ENCODE measurements around the gene HYOU1.
"Not testable (repeated sequence)": the region's sequence is repeated elsewhere in the genome, so short reads cannot be mapped to it uniquely, and the experiment has no call there.

Gene HYOU1

DNA sequence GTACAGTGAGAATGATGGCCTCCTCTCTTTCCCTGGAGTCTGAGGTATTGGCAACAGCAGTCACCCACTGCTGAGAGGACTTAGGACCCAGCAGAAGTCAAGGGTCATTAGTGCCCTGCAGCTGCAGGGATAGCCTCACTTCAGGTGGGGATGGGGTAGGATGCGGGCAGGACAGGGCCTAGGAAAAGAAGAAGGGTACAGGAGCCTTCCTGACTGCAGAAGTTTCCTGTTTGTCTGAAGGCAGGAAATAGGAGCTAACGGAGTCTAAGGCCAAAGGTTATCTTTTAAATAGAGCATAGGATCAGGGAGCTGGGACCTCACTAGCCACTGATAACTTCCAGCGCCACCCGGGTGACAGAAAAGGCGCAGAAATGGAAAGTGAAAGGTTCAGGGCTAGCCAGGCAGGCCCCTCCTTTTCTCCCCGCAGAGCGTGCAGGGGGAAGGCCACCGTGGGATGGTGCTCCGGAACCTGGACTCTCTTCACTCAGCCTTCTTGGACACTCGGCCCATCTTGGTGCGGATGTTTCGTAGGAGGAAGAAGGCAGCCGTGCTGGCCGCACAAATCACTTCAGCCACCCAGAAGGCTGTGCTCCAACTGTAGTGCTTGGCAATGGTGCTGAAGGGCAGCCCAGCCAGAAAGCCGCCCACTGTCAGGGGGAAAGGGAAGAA is 32.4 kb downstream of the HYOU1 start:
- in situ Hi-C loops (cut with MboI; ENCODE audit: low sequenced_read_pairs) = no loop called here

DNA sequence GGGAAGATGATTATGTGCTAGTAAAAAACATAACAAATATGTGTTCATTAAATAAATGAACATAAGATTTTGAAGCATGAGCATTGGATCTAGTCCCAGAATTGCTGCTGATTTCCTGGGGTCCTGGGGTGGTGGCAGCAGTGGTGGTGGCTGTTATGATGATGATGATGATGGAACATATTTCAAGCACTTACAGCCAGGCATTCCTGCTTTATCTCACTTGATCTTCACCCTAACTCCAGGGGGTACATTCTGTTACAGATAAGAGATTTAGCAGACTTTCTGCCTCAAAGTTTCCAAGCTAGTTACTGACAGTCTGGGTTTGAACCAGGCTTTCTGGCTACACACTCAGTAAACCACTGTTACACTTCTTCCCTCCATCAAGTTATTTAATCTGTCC is 33.3 kb downstream of the HYOU1 start:
- in situ Hi-C loops (cut with MboI; ENCODE audit: low sequenced_read_pairs) = no loop called here

DNA sequence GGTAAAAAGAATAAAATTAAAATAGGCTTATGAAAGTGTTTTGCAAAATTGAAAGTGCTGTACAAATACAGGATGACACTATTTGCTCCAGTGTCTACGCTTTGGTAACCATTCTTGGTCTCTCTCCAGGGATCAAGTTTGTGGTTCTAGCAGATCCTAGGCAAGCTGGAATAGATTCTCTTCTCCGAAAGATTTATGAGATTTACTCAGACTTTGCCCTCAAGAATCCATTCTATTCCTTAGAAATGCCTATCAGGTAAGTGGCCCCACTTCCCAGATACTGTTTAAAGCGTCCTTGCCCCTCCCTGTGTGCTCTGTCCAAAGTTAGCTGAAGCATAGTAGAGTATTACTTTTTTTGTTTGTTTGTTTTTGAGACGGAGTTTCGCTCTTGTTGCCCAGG is 35.4 kb downstream of the HYOU1 start:
- in situ Hi-C loops (cut with MboI; ENCODE audit: low sequenced_read_pairs) = no loop called here

DNA sequence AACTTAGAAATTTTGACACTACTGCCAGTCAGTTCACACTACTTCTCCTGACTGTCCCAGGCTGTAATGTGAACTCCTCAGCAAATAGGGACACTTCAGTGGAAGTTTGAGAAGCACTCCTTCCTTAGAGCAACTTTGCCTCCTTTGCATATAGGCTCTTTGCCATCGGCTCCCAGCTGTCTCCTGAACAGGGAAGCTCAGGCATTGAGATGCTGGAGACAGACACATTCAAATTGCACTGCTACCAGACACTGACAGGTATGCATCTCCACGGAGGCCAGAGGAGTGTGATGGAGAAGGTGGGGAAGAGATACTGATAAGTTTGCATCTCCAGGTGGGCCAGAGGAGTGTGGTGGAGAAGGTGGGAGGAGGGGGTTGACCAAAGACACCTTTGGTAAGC is 37.0 kb downstream of the HYOU1 start:
- in situ Hi-C loops (cut with MboI; ENCODE audit: low sequenced_read_pairs) = no loop called here

DNA sequence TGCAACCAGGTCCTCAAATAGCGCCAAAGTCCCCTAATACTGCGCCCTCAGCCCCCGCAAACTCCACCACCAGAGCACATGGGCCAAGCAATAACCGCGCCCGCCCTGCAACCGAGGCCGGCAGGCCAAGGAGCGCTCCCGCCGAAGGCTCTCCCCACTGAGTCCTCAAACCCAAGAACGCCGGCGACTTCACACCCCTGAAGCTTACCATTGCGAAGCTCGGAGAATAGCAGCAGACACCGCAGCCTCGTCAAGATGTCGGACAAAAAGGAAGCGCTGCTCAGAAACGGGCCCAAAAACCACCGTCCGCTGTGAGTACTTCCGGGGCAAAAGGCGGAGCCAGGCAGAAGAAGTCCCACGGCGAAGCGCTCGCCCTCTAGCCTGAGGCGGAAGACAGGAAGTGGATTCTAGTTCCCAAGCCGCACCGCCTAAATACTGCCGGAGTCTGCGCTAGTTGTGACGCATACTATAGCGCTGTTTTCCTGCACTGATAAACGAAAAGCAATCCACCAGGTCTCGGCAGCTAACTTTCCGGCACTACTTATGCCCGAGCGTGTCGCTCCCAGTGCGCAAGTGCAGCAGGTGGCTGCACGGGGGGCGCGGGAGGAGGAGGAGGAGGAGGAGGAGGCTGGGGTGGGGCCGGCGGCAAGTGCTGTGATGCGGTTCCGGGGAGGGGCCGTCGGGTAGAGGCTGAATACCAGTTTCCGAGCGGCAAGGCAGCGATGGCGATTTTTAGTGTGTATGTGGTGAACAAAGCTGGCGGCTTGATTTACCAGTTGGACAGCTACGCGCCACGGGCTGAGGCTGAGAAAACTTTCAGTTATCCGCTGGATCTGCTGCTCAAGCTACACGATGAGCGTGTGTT is 38.7 kb downstream of the HYOU1 start, which contains the start of the genes RPS25 and TRAPPC4:
TSS of gene RPS25 (minus strand) at position 270 of the 865 bp plus-strand sequence. CDS start at position 211, 59 bp downstream.
TSS of gene TRAPPC4 (plus strand) at position 693 of the 865 bp plus-strand sequence. CDS start at position 723, 30 bp downstream.
- in situ Hi-C loops (cut with MboI; ENCODE audit: low sequenced_read_pairs) = no loop called here

DNA sequence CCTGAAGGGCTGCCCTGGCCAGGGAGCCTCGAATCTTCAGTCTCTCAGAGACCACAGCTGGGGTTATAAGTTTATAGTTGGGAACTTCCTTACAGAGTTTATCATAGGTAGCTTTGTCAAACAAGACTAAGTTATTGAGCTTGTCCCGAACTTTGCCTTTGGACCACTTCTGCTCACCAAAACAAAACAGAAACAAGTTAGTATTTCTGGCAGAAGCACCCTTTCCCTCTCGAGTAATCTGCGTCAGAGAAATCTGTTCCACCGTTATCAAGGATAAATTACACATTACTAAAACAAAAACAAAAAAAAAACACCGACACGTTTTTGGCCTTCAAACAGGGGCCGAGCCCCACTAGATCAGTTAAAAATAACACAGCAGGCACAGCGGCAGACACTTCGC is 39.6 kb downstream of the HYOU1 start:
- in situ Hi-C loops (cut with MboI; ENCODE audit: low sequenced_read_pairs) = not testable (repeated sequence)

DNA sequence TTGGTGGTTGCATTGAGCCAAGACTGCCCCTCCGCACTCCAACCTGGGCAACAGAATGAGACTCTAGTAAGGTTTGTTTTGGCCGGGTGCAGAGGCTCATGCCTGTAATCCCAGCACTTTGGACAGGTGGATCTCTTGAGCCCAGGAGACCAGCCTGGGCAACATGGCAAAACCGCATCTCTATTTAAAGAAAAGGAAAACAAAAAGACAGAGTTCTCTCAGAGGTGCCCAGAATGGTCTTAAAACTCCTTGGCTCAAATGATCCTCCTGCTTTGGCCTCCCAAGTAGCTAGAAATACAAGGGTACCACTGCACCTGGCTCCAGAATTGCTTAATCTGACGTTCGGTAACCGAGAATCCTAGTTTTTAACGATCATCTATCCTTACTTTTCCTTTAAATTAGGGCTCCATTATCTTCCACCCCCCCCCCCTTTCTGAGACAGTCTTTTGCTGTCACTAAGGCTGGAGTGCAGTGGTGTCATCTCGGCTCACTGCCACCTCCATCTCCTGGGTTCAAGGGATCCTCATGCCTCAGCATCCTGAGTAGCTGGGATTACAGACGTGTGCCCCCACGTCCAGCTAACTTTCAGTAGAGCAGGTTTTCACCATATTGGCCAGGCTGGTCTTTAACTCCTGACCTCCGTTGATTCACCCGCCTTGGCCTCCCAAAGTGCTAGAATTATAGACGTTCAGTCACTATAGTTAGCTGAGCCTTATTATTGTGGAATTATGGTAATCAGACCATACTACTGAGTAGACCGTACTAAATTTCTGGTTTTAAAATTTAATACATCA is 40.6 kb downstream of the HYOU1 start:
- in situ Hi-C loops (cut with MboI; ENCODE audit: low sequenced_read_pairs) = no loop called here

DNA sequence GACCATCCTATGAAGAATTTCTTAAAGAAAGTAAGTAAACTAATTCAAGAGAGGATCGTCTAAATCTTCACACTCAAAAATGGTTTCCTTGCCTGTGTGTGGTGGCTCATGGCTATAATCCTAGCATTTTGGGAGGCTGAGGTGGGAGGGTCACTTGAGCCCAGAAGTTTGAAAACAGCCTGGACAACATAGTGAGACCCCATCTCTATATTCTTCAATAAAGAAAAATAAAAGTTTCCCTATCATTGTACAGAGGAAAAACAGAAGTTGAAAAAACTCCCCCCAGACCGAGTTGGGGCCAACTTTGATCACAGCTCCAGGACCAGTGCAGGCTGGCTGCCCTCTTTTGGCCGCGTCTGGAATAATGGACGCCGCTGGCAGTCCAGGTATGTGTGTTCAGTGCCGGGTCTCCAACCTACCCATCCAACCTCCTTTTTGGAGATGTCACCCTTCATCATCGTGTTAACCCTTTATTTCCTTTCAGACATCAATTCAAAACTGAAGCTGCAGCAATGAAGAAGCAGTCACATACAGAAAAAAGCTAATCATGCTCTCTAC is 41.9 kb downstream of the HYOU1 start:
- in situ Hi-C loops (cut with MboI; ENCODE audit: low sequenced_read_pairs) = no loop called here

DNA sequence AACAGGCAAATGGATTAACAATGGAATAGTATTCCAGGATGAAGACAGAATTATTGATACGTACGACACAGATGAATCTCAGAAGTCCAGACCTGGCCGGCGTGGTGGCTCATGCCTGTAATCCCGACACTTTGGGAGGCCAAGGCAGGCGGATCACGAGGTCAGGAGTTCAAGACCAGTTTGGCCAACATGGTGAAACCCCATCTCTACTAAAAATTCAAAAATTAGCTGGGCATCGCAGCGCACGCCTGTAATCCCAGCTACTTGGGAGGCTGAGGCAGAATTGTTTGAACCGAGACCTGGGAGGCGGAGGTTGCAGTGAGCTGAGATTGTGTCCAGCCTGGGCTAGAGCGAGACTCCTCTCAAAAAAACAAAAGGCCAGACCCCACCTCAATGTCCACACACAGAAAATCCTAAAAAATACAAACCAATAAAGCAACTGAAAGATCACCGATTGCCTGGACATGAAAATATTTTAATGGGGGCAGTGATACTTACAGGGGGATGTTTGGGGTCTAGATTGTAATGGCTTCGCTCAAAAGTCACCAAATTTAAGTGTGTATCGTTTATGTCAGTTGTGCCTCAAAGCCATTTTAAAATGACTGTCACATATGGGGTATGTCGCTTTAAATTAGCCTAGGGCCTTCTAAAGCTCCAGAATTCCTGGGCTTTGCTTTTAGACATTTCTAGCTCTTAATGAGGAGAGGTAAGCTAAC is 42.6 kb downstream of the HYOU1 start:
- in situ Hi-C loops (cut with MboI; ENCODE audit: low sequenced_read_pairs) = no loop called here

DNA sequence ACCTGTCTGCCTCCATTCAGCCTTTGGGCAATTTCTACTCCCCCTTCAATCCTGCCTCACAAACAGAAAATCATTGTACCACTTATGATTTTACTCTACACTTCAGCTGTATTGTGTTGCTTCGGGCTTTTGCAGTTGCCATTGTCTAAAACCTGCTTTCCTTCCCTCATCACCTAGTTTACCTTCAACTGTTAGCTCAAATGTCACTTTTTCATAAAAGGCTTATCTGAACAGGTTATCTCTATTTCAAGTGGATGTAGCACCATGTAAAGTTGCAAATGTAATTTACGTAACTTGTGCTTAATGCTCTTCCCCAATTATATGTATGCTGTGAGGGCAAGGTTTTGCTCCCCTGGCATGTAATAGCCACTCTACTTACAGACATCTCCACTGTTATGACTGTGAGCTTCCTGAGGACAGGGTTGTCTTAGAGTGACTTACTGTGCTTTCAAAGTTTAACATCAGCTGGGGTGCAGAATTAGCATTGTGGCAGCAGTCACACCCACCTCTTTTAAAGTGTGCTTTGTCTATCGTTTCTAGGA is 44.3 kb downstream of the HYOU1 start:
- in situ Hi-C loops (cut with MboI; ENCODE audit: low sequenced_read_pairs) = no loop called here

DNA sequence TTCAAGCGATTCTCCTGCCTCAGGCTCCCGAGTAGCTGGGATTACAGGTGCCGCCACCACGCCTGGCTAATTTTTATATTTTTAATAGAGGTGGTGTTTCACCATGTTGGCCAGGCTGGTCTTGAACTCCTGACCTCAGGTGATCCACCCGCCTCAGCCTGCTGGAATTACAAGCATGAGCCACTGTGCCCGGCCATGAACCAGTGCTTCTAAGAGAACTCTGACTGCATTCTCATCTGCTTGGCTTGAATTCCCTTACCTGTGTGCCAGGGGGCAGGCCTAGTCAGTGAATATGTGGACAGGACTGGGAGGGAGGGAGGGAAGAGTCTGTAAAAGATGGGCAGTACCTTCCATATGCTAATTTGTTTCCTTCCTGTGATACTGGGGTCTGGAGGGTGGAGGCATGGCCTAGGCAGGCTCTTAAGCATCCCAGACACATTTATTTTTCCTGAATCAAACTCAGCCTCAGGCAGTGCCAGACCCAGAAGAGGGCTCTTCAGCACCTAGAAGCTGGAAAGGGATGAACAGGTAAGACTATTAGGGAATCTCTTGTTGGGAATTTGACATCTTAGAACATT is 45.4 kb downstream of the HYOU1 start:
- in situ Hi-C loops (cut with MboI; ENCODE audit: low sequenced_read_pairs) = no loop called here

DNA sequence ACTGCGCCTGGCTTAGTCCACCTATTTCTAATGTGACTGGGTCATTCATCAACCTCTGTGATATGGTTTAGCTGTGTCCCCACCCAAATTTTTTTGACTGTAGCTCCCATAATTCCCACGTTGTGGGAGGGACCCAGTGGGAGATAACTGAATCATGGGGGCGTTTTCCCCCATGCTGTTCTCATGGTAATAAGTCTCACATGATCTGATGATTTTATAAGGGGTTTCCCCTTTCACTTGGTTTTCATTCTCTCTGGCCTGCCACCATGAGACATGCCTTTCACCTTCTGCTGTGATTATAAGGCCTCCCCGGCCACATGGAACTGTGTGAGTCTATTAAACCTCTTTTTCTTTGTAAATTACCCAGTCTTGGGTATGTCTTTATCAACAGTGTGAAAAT is 50.3 kb downstream of the HYOU1 start:
- in situ Hi-C loops (cut with MboI; ENCODE audit: low sequenced_read_pairs) = no loop called here

DNA sequence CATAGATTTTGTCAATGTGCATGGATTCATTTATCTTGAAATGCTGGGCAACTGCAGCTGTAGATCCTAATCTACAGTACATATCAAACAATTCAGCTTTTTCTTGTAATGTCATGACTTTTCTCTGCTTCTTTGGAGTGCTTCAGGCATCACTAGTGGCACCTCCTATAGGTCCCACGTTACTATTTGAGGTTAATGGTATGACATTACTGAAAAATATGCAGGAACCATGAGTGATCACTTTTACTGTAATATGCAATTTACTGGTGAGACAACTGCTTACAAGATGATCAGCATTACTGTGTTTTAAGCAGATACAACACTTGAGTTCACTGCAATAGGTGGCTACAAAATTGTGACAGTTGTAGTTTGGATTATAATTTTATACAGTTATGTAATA is 56.1 kb downstream of the HYOU1 start:
- in situ Hi-C loops (cut with MboI; ENCODE audit: low sequenced_read_pairs) = no loop called here

DNA sequence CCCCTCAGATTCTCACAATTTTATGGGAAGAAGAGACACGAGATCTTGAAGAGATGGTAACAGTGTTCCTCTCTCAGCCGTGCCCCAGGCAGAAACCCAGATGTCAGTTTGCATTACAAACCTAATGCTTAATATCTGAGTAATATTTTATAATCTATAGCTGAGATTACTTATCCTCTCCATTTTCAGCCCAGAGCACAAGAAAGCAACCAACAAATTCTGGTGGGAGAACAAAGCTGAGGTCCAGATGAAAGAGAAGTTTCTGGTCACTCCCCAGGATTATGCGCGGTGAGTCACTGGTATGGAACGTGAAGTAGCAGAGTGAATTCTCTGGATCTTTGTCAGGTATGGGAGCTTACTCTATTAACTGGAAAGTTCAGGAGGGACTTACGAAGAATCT is 58.2 kb downstream of the HYOU1 start:
- in situ Hi-C loops (cut with MboI; ENCODE audit: low sequenced_read_pairs) = no loop called here

DNA sequence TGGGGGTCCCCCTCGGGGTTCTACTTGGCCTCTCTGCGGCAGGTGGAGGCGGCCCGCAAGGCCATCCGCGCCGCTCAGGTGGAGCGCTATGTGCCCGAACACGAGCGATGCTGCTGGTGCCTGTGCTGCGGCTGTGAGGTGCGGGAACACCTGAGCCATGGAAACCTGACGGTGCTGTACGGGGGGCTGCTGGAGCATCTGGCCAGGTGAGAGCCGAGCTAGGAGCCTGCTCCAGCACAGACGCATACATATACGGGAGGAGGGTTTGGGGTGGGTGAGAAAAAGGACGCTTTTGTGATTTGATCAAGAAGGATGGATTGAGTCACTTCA is 58.7 kb downstream of the HYOU1 start:
- in situ Hi-C loops (cut with MboI; ENCODE audit: low sequenced_read_pairs) = no loop called here

DNA sequence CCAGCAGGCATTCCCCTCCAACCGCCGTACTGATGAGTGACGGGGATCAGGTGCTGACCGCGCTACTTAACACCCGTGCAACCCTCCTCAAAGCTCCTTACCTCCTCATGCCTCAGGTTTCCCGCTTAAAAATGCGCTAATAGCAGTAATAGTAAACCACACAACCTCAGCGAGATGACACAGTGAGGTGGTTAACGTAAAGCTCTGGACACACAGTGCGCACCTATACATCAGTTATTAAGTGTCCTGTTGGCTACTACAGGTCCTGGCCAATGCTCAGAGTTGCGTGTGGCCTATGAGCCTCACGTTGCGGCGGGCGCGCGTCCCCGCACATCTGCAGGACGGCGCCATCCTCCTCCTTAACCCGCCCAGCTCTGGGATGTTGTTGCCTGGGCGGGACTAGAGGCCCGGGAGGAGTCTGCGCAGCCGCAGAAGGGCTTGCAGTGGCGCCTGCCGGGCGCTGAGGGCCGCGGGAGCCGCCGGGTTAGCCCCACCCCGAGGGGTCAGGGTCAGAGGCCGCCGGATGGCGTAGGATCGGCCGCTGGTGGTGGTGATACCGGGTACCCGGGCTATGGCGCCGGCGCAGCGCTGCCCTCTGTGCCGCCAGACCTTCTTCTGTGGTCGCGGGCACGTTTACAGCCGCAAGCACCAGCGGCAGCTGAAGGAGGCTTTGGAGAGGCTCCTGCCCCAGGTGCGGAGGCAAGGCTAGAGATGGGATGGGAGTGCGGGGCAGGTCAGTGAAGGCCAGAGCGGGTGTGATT is 59.2 kb downstream of the HYOU1 start, which contains the start of gene CENATAC:
TSS of gene CENATAC (plus strand) at position 512 of the 761 bp plus-strand sequence. CDS start at position 572, 60 bp downstream.
- in situ Hi-C loops (cut with MboI; ENCODE audit: low sequenced_read_pairs) = no loop called here

DNA sequence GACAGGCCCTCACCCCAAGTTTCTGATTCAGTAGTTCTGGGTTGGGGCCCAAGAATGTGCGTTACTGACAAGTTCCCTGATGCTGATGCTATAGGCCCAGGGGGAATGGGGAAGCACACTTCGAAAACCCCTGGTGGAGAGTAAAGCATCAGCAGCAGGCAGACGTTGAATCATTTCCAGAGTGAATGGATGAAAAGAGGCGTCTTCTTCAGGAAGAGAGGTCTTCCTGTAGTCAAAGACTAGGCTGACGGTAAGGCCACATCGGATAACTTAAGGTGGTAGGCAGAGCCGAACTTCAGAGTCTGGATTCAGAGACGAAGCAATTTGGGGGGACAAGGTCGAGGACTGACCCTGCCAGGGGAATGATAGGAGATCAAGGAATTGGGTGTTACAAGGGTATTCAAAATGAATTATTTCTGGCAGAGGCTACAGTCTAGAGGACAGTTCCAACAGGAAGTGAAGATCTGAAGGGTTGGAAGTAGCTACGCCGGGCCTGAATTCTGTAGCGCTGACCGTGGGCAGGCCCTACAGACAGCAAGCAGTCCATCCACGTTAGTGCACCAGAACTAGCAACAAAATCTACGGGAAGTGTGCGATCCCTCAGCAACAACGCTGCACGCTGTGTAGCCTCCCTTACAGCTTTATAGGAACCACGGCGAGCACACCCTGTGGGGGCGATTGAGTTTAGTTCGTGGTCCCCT is 59.9 kb downstream of the HYOU1 start:
- in situ Hi-C loops (cut with MboI; ENCODE audit: low sequenced_read_pairs) = no loop called here

All from hTERT RPE-1 (cell line).